Urothelium cell line (cell line): ENCODE results near the gene KCNK18.

Source experiments
- DNase-seq: peaks from one replicate; pipeline ENCODE4 v3.0.0; 2011; ENCODE audit warnings: low spot score, mixed read lengths
- FAIRE-seq: peaks from 2 replicates; lab custom pipeline; 2011; peaks lifted over from hg19 to GRCh38; lab: Jason Lieb, UNC

KCNK18 gene

DNA sequence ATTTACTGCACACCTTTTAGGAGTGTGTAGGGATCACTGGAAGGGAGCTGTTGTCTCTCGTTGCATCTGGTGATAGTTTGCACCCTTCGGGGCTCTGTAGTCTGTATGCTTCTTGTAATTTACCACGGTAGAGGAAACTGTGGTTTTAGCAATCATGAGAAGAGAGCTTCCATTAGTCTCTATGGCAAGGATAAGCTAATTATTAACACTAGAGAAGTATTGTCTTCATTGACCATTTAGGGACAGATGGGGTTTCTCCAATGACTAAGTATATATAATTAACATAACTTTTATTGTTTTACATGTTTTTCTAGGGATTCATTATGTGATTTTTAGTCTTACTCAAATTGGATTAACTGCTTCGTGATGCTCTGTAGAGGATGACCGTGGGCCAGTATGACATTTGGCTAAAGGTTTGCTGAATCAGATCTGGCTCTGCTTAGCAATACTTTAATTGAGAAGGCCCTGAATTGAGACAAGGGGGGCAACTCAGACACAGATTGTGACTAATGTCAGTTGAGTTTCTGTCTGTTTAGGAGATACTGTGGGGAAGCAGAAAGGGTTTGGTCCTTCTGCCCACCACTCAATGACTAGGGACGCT, 52.3 kb downstream of the KCNK18 start:
- no peak for FAIRE-seq
- no peak for DNase-seq

DNA sequence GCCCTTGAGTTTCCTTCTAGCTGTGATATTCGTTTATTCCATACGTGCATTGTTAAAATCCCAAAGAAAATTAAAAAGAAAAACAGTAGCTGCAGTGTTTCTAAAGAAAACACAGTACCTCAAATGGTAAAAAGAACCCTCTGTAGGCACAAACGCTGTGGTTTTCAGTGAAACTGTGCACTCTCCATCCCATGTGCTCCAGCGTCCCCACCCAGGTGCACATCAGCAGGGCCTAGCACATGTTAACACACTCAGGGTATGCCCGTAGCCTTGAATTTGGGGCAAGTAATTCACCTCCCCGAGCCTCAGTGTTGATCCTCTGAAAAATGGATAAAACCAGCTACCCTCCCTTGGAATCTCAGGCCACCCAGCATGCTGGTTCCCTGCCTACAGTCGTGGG, 53.1 kb downstream of the KCNK18 start:
- no peak for FAIRE-seq
- no peak for DNase-seq

DNA sequence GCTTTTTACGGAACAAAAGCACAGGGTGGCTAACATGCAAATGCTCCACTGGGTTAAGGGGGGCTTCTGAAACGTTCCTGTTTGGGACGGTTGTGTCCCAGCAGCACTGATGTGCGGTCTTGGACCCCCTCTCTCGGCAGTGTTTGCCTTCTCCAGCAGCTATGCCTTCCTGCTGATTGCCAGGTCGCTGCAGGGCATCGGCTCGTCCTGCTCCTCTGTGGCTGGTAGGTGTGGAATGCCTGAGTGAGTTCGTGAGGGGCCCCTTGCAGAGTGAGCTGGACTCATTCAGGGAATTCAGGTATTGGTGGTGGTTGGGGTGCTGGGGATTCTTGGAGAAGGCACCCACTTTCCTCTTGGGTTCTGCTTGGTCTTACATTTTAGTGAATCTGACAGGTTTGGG, 56.6 kb downstream of the KCNK18 start:
- no peak for FAIRE-seq

DNA sequence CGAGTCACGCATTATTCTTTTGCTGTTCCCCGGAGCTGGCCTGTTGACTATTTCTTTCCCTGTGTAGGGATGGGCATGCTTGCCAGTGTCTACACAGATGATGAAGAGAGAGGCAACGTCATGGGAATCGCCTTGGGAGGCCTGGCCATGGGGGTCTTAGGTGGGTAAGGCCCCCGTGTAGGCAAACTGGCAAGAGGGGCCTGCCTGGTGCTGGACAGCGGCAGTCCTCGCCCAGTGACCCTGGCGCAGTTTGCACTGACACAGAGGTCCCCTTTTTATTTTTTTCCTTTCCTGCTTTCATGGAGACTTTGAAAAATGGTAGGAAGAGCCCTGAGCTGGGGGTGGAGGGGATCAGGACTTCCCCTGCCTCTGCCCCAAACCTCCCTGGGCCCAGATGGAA, 57.0 kb downstream of the KCNK18 start:
- no peak for FAIRE-seq
- DNase-seq, result no peak

More for the DNA sequence above, 56.6 kb downstream of the KCNK18 start:
- no peak for DNase-seq

DNA sequence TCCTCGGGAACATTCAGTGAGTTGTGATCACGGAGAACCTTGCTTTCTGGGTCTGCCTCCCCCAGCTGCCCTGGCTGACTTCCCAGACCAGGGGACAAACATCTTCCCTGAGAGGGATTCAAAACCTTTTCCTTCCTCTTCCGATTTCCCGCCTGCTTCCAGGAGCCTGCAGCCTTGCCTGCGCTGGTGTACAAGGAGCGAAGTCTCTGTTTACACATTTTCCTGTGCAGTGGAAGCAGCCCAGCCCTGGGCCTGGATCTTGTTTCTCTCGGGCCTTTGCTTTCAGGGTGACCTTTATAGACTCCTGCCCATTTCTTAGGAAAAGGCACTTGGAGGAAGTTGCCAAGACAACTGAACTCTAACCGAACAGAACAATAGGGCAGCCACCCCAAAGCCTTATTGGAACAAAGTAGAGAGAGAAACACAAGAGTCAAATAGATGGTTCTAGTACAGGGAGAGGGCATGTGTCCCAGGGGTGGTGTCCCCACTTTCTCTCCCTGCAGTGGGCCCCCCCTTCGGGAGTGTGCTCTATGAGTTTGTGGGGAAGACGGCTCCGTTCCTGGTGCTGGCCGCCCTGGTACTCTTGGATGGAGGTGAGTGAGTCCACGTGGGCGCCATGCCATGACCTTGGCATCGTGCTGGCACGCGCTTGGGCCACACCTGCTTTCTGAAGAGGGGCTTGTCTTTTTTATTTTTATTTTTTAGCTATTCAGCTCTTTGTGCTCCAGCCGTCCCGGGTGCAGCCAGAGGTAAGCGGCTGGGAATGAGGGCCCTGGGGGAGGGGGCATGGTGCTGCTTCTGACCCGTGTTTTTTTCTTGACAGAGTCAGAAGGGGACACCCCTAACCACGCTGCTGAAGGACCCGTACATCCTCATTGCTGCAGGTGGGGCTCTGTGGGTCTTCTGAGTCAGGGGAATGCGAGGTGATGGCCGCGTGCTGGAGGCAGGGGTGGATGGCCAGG, 57.8 kb downstream of the KCNK18 start:
- FAIRE-seq, result no peak
- DNase-seq, result no peak

GRCh38 chr10:117255835-117256460, 58.7 kb downstream of the KCNK18 start:
- FAIRE-seq, result no peak
- no peak for DNase-seq

DNA sequence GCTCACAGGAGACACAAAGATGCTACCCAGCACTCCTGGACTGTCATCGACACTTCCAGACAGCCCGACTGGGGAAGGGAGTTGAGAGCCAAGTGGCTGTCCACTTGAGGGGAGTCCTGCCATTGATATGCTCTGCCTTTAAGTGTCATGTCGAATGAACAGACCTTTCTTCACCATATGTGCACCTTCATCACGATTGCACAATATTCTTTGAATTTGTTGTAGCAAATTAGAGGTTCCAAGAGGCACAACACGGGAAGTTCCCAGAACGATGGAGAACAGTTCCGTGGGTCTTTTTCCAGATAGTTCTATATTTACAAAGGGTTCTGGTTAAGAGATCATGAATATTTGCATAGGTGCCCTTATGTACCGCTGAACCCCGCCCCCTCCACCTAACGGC, 59.6 kb downstream of the KCNK18 start:
- no peak for FAIRE-seq

DNA sequence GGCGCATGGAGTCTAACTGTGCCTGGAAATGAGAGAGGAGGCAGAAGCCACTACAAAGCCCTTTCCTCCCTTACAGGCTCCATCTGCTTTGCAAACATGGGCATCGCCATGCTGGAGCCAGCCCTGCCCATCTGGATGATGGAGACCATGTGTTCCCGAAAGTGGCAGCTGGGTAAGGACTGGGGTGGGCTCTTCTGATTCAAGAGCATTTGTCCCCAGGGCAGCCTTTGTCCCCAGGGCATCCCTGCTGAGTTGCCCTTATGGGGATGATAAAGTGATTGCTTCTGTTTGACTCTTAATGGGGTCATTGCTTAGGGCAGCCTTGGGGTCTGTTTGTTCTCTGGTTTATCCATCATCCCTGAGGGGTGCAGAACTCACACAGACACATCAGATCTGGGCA, 60.4 kb downstream of the KCNK18 start:
- FAIRE-seq (no peak), DNase-seq (no peak)

More for the DNA sequence above, 59.6 kb downstream of the KCNK18 start:
- no peak for DNase-seq

- FAIRE-seq, result no peak
These were observed 62.0 kb downstream of the KCNK18 start for GRCh38 chr10:117259279-117259678.

More at GRCh38 chr10:117259279-117259678, 62.0 kb downstream of the KCNK18 start:
- no peak for DNase-seq
